Naive thymus-derived CD4-positive, alpha-beta T cell (primary cell): ENCODE measurements around the gene ORC6. TPM values are rescaled to one million over a fixed set of nuclear protein-coding genes. Genes with fewer than 3 reads are reported as not detected.

Source experiments
- ATAC-seq: fragments of 150-1000 bp; cut with Tn5 transposase; 2 replicates; pipeline ENCODE4 v1.10.0; 2021; ENCODE audit warnings: mild to moderate bottlenecking, moderate library complexity
- CTCF ChIA-PET: fragments of 350-600 bp; sonication (Branson Sonifier 250); formaldehyde crosslinking; loops from one replicate; lab custom pipeline; 2021; ENCODE audit warnings: antibody characterized with exemption; lab: Charles Lee
- POLR2A ChIA-PET: fragments of 350-600 bp; sonication (Branson Sonifier 250); formaldehyde crosslinking; loops from one replicate; lab custom pipeline; 2021; ENCODE audit warnings: antibody characterized with exemption, inconsistent platforms; lab: Charles Lee
- DNase-seq, 9 donors: peaks; one replicate each; pipeline versions ENCODE4 v3.0.0 to v3.0.0-alpha.2; 2020 to 2022; ENCODE audit warnings: mixed read lengths in 1 of 9
- H3K27ac ChIP-seq: one replicate; pipeline ENCODE4 v1.7.0; 2013; ENCODE audit warnings: mild to moderate bottlenecking, low read depth, low read length, moderate library complexity
- H3K27me3 ChIP-seq, 2 donors: one replicate each; pipeline ENCODE4 v1.7.0; 2013; ENCODE audit warnings: low read length in 2 of 2, mild to moderate bottlenecking in 2 of 2, moderate library complexity in 2 of 2; ENCODE audit not compliant: control insufficient read depth in 2 of 2, insufficient read depth in 2 of 2
- H3K36me3 ChIP-seq, 3 experiments: 1 replicate in 2 of 3; 2 replicates in 1 of 3; pipeline ENCODE4 v1.7.0; 2013; ENCODE audit warnings: low read length in 3 of 3, mild to moderate bottlenecking in 3 of 3, moderate library complexity in 1 of 3; ENCODE audit not compliant: insufficient read depth in 3 of 3, control insufficient read depth in 2 of 3
- H3K4me1 ChIP-seq, 2 donors: one replicate each; pipeline ENCODE4 v1.7.0; 2013; ENCODE audit warnings: low read length in 2 of 2, mild to moderate bottlenecking in 2 of 2, moderate library complexity in 1 of 2; ENCODE audit not compliant: control insufficient read depth in 2 of 2, insufficient read depth in 2 of 2
- H3K4me3 ChIP-seq: 2 replicates; pipeline ENCODE4 v1.7.0; 2013; ENCODE audit warnings: mild to moderate bottlenecking, low read length
- H3K9me3 ChIP-seq, 3 experiments: 1 replicate in 2 of 3; 2 replicates in 1 of 3; pipeline ENCODE4 v1.7.0; 2013; ENCODE audit warnings: low read length in 3 of 3; ENCODE audit not compliant: control insufficient read depth in 2 of 3
- H3K27ac Mint-ChIP-seq, 9 donors: one replicate each; pipeline ENCODE4 v1.8.0; 2020 to 2022; ENCODE audit warnings: mixed read lengths in 9 of 9, mild to moderate bottlenecking in 8 of 9, moderate library complexity in 5 of 9, inconsistent platforms in 2 of 9
- H3K27me3 Mint-ChIP-seq, 5 donors: one replicate each; pipeline ENCODE4 v1.8.0; 2021 to 2022; ENCODE audit warnings: mixed read lengths in 5 of 5, mild to moderate bottlenecking in 1 of 5
- H3K36me3 Mint-ChIP-seq, 5 donors: one replicate each; pipeline ENCODE4 v1.8.0; 2020 to 2022; ENCODE audit warnings: mixed read lengths in 5 of 5, mild to moderate bottlenecking in 3 of 5, inconsistent platforms in 1 of 5
- H3K4me1 Mint-ChIP-seq, 7 donors: one replicate each; pipeline ENCODE4 v1.8.0; 2020 to 2022; ENCODE audit warnings: mixed read lengths in 7 of 7, mild to moderate bottlenecking in 3 of 7, inconsistent platforms in 1 of 7
- H3K4me3 Mint-ChIP-seq, 10 donors: one replicate each; pipeline ENCODE4 v1.8.0; 2020 to 2022; ENCODE audit warnings: mild to moderate bottlenecking in 10 of 10, mixed read lengths in 10 of 10, moderate library complexity in 6 of 10, inconsistent platforms in 2 of 10
- H3K9me3 Mint-ChIP-seq, 11 donors: one replicate each; pipeline ENCODE4 v1.8.0; 2020 to 2022; ENCODE audit warnings: mixed read lengths in 11 of 11, mild to moderate bottlenecking in 4 of 11, inconsistent platforms in 1 of 11, moderate library complexity in 1 of 11
- intact Hi-C, 2 donors: fragments of 100-400 bp; cut with micrococcal nuclease; formaldehyde crosslinking; loops; one replicate each; pipeline ENCODE4 v1.15.1; 2023
- polyA plus RNA-seq, 2 donors: library from polyadenylated mRNA; unstranded; fragments of 300-500 nt; fragmentation: Illumina TruSeq; gene quantifications; one replicate each; pipeline ENCODE4 v1.2.3, GENCODE V29; 2021
- total RNA-seq, 6 experiments: library from RNA in 5 of 6; stranded (reverse) in 5 of 6; gene quantifications; 1 replicate in 5 of 6; 2 replicates in 1 of 6; pipeline ENCODE4 v1.2.3 and lab custom pipeline; 2021 to 2026

The ORC6 gene
- total and polyA plus RNA-seq, 7 experiments from 2014 or later = 1.1 to 27.3 (median 3.6) TPM

- Histone ChIP-seq H3K27ac (no peak overlapping the region), H3K9me3 (no peaks in the 10 kb centered on the region), H3K4me1 (no peaks in the 10 kb centered on the region), H3K4me3 (no peak overlapping the region), H3K27me3 (no peaks in the 10 kb centered on the region), H3K36me3 (no peaks in the 10 kb centered on the region)
- Mint-ChIP-seq H3K4me1 (no peaks in the 10 kb centered on the region), H3K9me3 (peaks cover 0 to 2% (median 0%) of the 10 kb centered on the region in 11 donors), H3K27me3 (peaks cover 0 to 7% (median 4%) of the 10 kb centered on the region in 5 donors), H3K36me3 (no peaks in the 10 kb centered on the region), H3K4me3 (no peak overlapping the region), H3K27ac (no peak overlapping the region)
- ChIA-PET CTCF (no interaction called here), POLR2A (no interaction called here)
- intact Hi-C loops = no loop called here
- no peak for ATAC-seq
- DNase-seq = no peak
Observed at GRCh38 chr16:46718214-46718613, 28.8 kb downstream of the ORC6 start.

GRCh38 chr16:46719528-46719927, 30.1 kb downstream of the ORC6 start:
- no peak for ATAC-seq
- POLR2A ChIA-PET = no interaction called here
- H3K9me3 Mint-ChIP-seq = peaks cover 0 to 2% (median under 1%) of the 10 kb centered on the region in 11 donors
- no peak overlapping the region for H3K27ac ChIP-seq
- no peaks in the 10 kb centered on the region for H3K36me3 Mint-ChIP-seq
- H3K4me1 ChIP-seq = no peaks in the 10 kb centered on the region
- H3K4me3 Mint-ChIP-seq = no peak overlapping the region
- CTCF ChIA-PET = no interaction called here
- H3K4me1 Mint-ChIP-seq = no peaks in the 10 kb centered on the region
- DNase-seq = no peak
- no peaks in the 10 kb centered on the region for H3K36me3 ChIP-seq
- intact Hi-C loops = no loop called here
- no peak overlapping the region for H3K4me3 ChIP-seq
- H3K27me3 Mint-ChIP-seq = peaks cover 0 to 7% (median 4%) of the 10 kb centered on the region in 5 donors
- no peaks in the 10 kb centered on the region for H3K27me3 ChIP-seq
- no peaks in the 10 kb centered on the region for H3K9me3 ChIP-seq
- H3K27ac Mint-ChIP-seq = no peak overlapping the region

- no peaks in the 10 kb centered on the region for H3K27me3 ChIP-seq
- Mint-ChIP-seq H3K27ac (no peak overlapping the region), H3K4me3 (no peak overlapping the region), H3K4me1 (no peaks in the 10 kb centered on the region), H3K27me3 (peaks cover 0 to 7% (median 4%) of the 10 kb centered on the region in 5 donors), H3K36me3 (no peaks in the 10 kb centered on the region), H3K9me3 (peaks cover 0 to 12% (median 3%) of the 10 kb centered on the region in 11 donors)
- no peaks in the 10 kb centered on the region for H3K4me1 ChIP-seq
- DNase-seq (no peak), ATAC-seq (no peak)
- H3K36me3 ChIP-seq = no peaks in the 10 kb centered on the region
- no peaks in the 10 kb centered on the region for H3K9me3 ChIP-seq
- H3K4me3 ChIP-seq = no peak overlapping the region
- H3K27ac ChIP-seq = no peak overlapping the region
- POLR2A ChIA-PET = no interaction called here
- CTCF ChIA-PET = no interaction called here
- intact Hi-C loops = no loop called here
Observed at GRCh38 chr16:46720619-46721018, 31.2 kb downstream of the ORC6 start.

- H3K27ac ChIP-seq = no peak overlapping the region
- no peaks in the 10 kb centered on the region for H3K36me3 Mint-ChIP-seq
- H3K9me3 Mint-ChIP-seq = peaks cover 0 to 17% (median 5%) of the 10 kb centered on the region in 11 donors
- H3K27me3 Mint-ChIP-seq = peaks cover 0 to 7% (median 4%) of the 10 kb centered on the region in 5 donors
- CTCF ChIA-PET = no interaction called here
- H3K4me1 Mint-ChIP-seq = peaks cover 0 to 1% (median 0%) of the 10 kb centered on the region in 7 donors
- no peaks in the 10 kb centered on the region for H3K4me1 ChIP-seq
- no peaks in the 10 kb centered on the region for H3K27me3 ChIP-seq
- intact Hi-C loops = no loop called here
- no peak overlapping the region for H3K4me3 Mint-ChIP-seq
- H3K36me3 ChIP-seq = no peaks in the 10 kb centered on the region
- no peaks in the 10 kb centered on the region for H3K9me3 ChIP-seq
- POLR2A ChIA-PET = no interaction called here
- no peak overlapping the region for H3K4me3 ChIP-seq
- no peak for DNase-seq
- ATAC-seq = no peak
- peak overlapping the region in 1 of 9 donors; percentile 37 for H3K27ac Mint-ChIP-seq
Observed at GRCh38 chr16:46721885-46722284, 32.4 kb downstream of the ORC6 start.

GRCh38 chr16:46727184-46727583, 37.7 kb downstream of the ORC6 start:
- Mint-ChIP-seq H3K27me3 (no peaks in the 10 kb centered on the region), H3K4me1 (peaks cover 0 to 2% (median 0%) of the 10 kb centered on the region in 7 donors), H3K36me3 (no peaks in the 10 kb centered on the region), H3K27ac (no peak overlapping the region), H3K9me3 (peaks cover 0 to 17% (median 5%) of the 10 kb centered on the region in 11 donors), H3K4me3 (no peak overlapping the region)
- no peaks in the 10 kb centered on the region for H3K9me3 ChIP-seq
- no peak overlapping the region for H3K27ac ChIP-seq
- ChIA-PET POLR2A (no interaction called here), CTCF (no interaction called here)
- H3K27me3 ChIP-seq = no peaks in the 10 kb centered on the region
- H3K36me3 ChIP-seq = no peaks in the 10 kb centered on the region
- no peaks in the 10 kb centered on the region for H3K4me1 ChIP-seq
- intact Hi-C loops = no loop called here
- no peak overlapping the region for H3K4me3 ChIP-seq
- ATAC-seq (no peak), DNase-seq (no peak)

- Mint-ChIP-seq H3K27me3 (no peaks in the 10 kb centered on the region), H3K36me3 (no peaks in the 10 kb centered on the region), H3K4me3 (no peak overlapping the region), H3K4me1 (peaks cover 0 to 2% (median 0%) of the 10 kb centered on the region in 7 donors), H3K9me3 (peaks cover 0 to 17% (median 5%) of the 10 kb centered on the region in 11 donors), H3K27ac (no peak overlapping the region)
- H3K27me3 ChIP-seq = no peaks in the 10 kb centered on the region
- no peaks in the 10 kb centered on the region for H3K9me3 ChIP-seq
- ATAC-seq (no peak), DNase-seq (no peak)
- ChIA-PET CTCF (no interaction called here), POLR2A (no interaction called here)
- no peak overlapping the region for H3K27ac ChIP-seq
- intact Hi-C loops = no loop called here
- no peaks in the 10 kb centered on the region for H3K4me1 ChIP-seq
- no peak overlapping the region for H3K4me3 ChIP-seq
- no peaks in the 10 kb centered on the region for H3K36me3 ChIP-seq
Observed at GRCh38 chr16:46727630-46728029, 38.2 kb downstream of the ORC6 start.

GRCh38 chr16:46728806-46729205, 39.3 kb downstream of the ORC6 start:
- peaks cover 0 to 17% (median 5%) of the 10 kb centered on the region in 11 donors for H3K9me3 Mint-ChIP-seq
- Histone ChIP-seq H3K27ac (no peak overlapping the region), H3K9me3 (no peaks in the 10 kb centered on the region), H3K27me3 (no peaks in the 10 kb centered on the region), H3K4me3 (no peak overlapping the region), H3K4me1 (no peaks in the 10 kb centered on the region), H3K36me3 (no peaks in the 10 kb centered on the region)
- H3K27ac Mint-ChIP-seq = no peak overlapping the region
- peaks cover 0 to 2% (median 0%) of the 10 kb centered on the region in 7 donors for H3K4me1 Mint-ChIP-seq
- POLR2A ChIA-PET = no interaction called here
- no peak overlapping the region for H3K4me3 Mint-ChIP-seq
- no peaks in the 10 kb centered on the region for H3K27me3 Mint-ChIP-seq
- CTCF ChIA-PET = interaction anchor here (0.6 kb wide), 1 partner anchor 24 kb away, joined by 3 read pairs; no protein-coding TSS in a partner anchor
- intact Hi-C loops = no loop called here
- H3K36me3 Mint-ChIP-seq = no peaks in the 10 kb centered on the region
- ATAC-seq (no peak), DNase-seq (no peak)
